Trophoblast cell (in vitro differentiated cells and primary cell): ENCODE results near the gene TNFSF18.

Experiments used
- DNase-seq, 2 donors: peaks; one replicate each; pipeline ENCODE4 v3.0.0-alpha.2; 2016
- H2AFZ ChIP-seq: 2 replicates; pipeline ENCODE4 v1.6.1; 2013; ENCODE audit warnings: low read length, moderate library complexity, mild to moderate bottlenecking; ENCODE audit not compliant: insufficient read depth, poor library complexity
- H2AK5ac ChIP-seq: 2 replicates; pipeline ENCODE4 v1.6.1; 2013; ENCODE audit warnings: mild to moderate bottlenecking, low read length
- H2BK120ac ChIP-seq: 2 replicates; pipeline ENCODE4 v1.6.1; 2013; ENCODE audit warnings: low read length, mild to moderate bottlenecking, moderate library complexity; ENCODE audit not compliant: insufficient read depth, poor library complexity
- H2BK12ac ChIP-seq: 2 replicates; pipeline ENCODE4 v1.6.1; 2013; ENCODE audit warnings: mild to moderate bottlenecking, low read length, moderate library complexity
- H2BK5ac ChIP-seq: 2 replicates; pipeline ENCODE4 v1.6.1; 2013; ENCODE audit warnings: low read length, low read depth, moderate library complexity, mild to moderate bottlenecking; ENCODE audit not compliant: poor library complexity
- H3K14ac ChIP-seq: 2 replicates; pipeline ENCODE4 v1.6.1; 2013; ENCODE audit warnings: mild to moderate bottlenecking, low read length
- H3K18ac ChIP-seq: 2 replicates; pipeline ENCODE4 v1.6.1; 2013; ENCODE audit warnings: mild to moderate bottlenecking, low read length
- H3K23ac ChIP-seq: 2 replicates; pipeline ENCODE4 v1.6.1; 2013; ENCODE audit warnings: low read length
- H3K27ac ChIP-seq: 2 replicates; pipeline ENCODE4 v1.5.1; 2013; ENCODE audit warnings: low read depth, mild to moderate bottlenecking, inconsistent platforms, low read length, moderate library complexity
- H3K27me3 ChIP-seq: 2 replicates; pipeline ENCODE4 v1.6.1; 2013; ENCODE audit warnings: inconsistent platforms, mild to moderate bottlenecking, low read length, moderate library complexity; ENCODE audit not compliant: insufficient read depth
- H3K36me3 ChIP-seq, 2 experiments: 1 replicate in 1 of 2; 2 replicates in 1 of 2; pipeline ENCODE4 v1.6.1; 2013; ENCODE audit warnings: low read length in 2 of 2, mild to moderate bottlenecking in 2 of 2, moderate library complexity in 1 of 2; ENCODE audit not compliant: insufficient read depth in 2 of 2, control insufficient read depth in 1 of 2
- H3K4ac ChIP-seq: 2 replicates; pipeline ENCODE4 v1.6.1; 2013; ENCODE audit warnings: low read depth, mild to moderate bottlenecking, low read length, moderate library complexity
- H3K4me1 ChIP-seq, 2 experiments: 1 replicate in 1 of 2; 2 replicates in 1 of 2; pipeline ENCODE4 v1.6.1; 2013; ENCODE audit warnings: low read length in 2 of 2, mild to moderate bottlenecking in 2 of 2, moderate library complexity in 1 of 2; ENCODE audit not compliant: insufficient read depth in 2 of 2, control insufficient read depth in 1 of 2
- H3K4me2 ChIP-seq: 2 replicates; pipeline ENCODE4 v1.6.1; 2013; ENCODE audit warnings: inconsistent platforms, mild to moderate bottlenecking, low read length, moderate library complexity
- H3K4me3 ChIP-seq: 2 replicates; pipeline ENCODE4 v1.5.1; 2013; ENCODE audit warnings: mild to moderate bottlenecking, low read depth, low read length, inconsistent platforms
- H3K79me1 ChIP-seq: one replicate; pipeline ENCODE4 v1.6.1; 2013; ENCODE audit warnings: low read length
- H3K79me2 ChIP-seq: 2 replicates; pipeline ENCODE4 v1.6.1; 2013; ENCODE audit warnings: low read length, mild to moderate bottlenecking; ENCODE audit not compliant: control insufficient read depth, insufficient read depth, poor library complexity
- H3K9ac ChIP-seq: 2 replicates; pipeline ENCODE4 v1.6.1; 2013; ENCODE audit warnings: mild to moderate bottlenecking, low read length
- H3K9me3 ChIP-seq: 2 replicates; pipeline ENCODE4 v1.6.1; 2013; ENCODE audit warnings: low read depth, mild to moderate bottlenecking, control low read depth, inconsistent platforms, low read length; ENCODE audit not compliant: insufficient read depth
- H4K12ac ChIP-seq: 2 replicates; pipeline ENCODE4 v1.6.1; 2013; ENCODE audit warnings: low read depth, mild to moderate bottlenecking, low read length, moderate library complexity
- H4K8ac ChIP-seq: 2 replicates; pipeline ENCODE4 v1.6.1; 2013; ENCODE audit warnings: low read depth, mild to moderate bottlenecking, low read length, moderate library complexity
- H4K91ac ChIP-seq: one replicate; pipeline ENCODE4 v1.6.1; 2013; ENCODE audit warnings: low read depth, mild to moderate bottlenecking, low read length, moderate library complexity
- WGBS: extraction: QIAGEN DNeasy Blood & Tissue Kit; methylation state at CpG from one replicate; pipeline ENCODE4 v1.1.7; 2013; ENCODE audit warnings: missing lambda C conversion rate; ENCODE audit not compliant: insufficient read length, insufficient coverage; ENCODE audit errors: extremely low coverage; 5-methylcytosine and 5-hydroxymethylcytosine counted together

Gene TNFSF18

DNA sequence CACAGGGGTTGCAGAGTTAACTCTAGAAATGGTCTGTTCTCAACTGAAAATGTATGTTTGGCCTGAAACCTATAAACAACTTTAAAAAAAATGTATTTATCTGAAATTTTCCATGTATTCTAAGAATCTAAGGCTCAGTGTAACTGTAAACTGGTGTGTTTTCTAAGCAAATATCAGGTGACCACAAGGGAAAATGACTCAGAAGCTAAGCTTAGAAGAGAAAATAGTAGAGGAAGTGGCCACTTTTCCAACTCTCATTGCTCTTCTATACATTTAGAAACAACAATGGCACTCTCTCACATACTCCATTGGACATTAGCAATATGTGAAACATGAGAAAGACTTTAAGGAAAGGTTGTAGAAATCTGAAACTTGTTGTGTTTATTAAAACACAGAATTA is 7.5 kb downstream of the TNFSF18 start:
- H3K79me2 ChIP-seq: no peaks in the 10 kb centered on the region
- H2AK5ac ChIP-seq: no peak overlapping the region
- no peak overlapping the region for H3K4ac ChIP-seq
- H3K4me3 ChIP-seq: no peak overlapping the region
- no peaks in the 10 kb centered on the region for H3K36me3 ChIP-seq
- H3K27ac ChIP-seq: no peak overlapping the region
- H3K4me2 ChIP-seq: no peak overlapping the region
- H4K8ac ChIP-seq: no peak overlapping the region
- no peaks in the 10 kb centered on the region for H3K4me1 ChIP-seq
- peak in 1 of 2 donors; percentile 21 for DNase-seq
- H2AFZ ChIP-seq: no peak overlapping the region
- H2BK12ac ChIP-seq: no peak overlapping the region
- H3K9ac ChIP-seq: no peak overlapping the region
- no peaks in the 10 kb centered on the region for H3K9me3 ChIP-seq
- no peak overlapping the region for H3K18ac ChIP-seq
- no peak overlapping the region for H3K23ac ChIP-seq
- no peak overlapping the region for H4K12ac ChIP-seq
- H3K27me3 ChIP-seq: no peaks in the 10 kb centered on the region
- no peak overlapping the region for H2BK120ac ChIP-seq
- no peak overlapping the region for H2BK5ac ChIP-seq
- no peak overlapping the region for H4K91ac ChIP-seq
- no peaks in the 10 kb centered on the region for H3K79me1 ChIP-seq
- H3K14ac ChIP-seq: no peak overlapping the region

DNA sequence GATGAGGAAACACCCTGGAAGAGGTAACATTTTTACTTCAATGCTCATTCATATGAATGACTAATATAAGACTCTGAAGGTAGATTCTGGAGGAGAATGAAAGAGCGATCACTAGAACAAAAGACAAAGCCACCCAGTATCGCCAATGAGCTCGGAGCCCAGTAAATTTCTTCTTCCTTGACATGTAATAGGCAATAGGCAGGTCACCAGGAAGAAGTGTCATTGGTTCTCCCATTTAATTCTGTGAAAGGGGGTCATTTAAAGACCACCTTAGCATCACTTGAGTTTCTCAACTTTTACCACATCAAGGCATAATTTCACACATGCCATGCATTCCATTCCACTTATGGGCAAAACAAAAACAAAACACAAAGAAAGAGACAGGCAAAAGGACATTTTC is 7.9 kb downstream of the TNFSF18 start:
- H2BK120ac ChIP-seq: no peak overlapping the region
- DNase-seq: peak; percentile 3 to 55
- no CpG with 5 or more reads among the region's 3 CpGs for WGBS
- no peaks in the 10 kb centered on the region for H3K79me2 ChIP-seq
- no peak overlapping the region for H2AFZ ChIP-seq
- no peak overlapping the region for H3K4me3 ChIP-seq
- H3K79me1 ChIP-seq: no peaks in the 10 kb centered on the region
- H2BK12ac ChIP-seq: no peak overlapping the region
- H3K4me2 ChIP-seq: no peak overlapping the region
- no peak overlapping the region for H4K91ac ChIP-seq
- no peaks in the 10 kb centered on the region for H3K27me3 ChIP-seq
- no peaks in the 10 kb centered on the region for H3K4me1 ChIP-seq
- no peak overlapping the region for H3K18ac ChIP-seq
- H3K9me3 ChIP-seq: no peaks in the 10 kb centered on the region
- no peaks in the 10 kb centered on the region for H3K36me3 ChIP-seq
- no peak overlapping the region for H2BK5ac ChIP-seq
- H3K14ac ChIP-seq: no peak overlapping the region
- H4K8ac ChIP-seq: no peak overlapping the region
- H2AK5ac ChIP-seq: no peak overlapping the region
- no peak overlapping the region for H3K23ac ChIP-seq
- no peak overlapping the region for H3K4ac ChIP-seq
- no peak overlapping the region for H3K9ac ChIP-seq
- H4K12ac ChIP-seq: no peak overlapping the region
- H3K27ac ChIP-seq: no peak overlapping the region

DNA sequence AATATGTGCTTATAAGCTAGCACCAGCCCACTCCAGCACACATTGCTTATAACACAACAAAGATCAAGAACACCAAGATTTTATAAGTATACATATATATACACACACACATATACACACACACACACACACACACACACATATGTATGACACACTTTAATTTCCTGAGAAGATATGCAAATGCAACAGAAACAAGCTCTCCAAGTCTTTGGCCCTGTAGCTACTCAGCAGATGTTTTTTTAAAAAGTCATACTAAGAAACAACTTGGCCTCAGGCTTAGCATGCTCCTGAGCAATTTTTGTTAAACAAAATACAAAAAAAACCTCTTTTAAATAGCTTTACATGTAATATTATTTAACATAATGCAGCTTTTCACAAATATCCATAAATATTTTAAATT is 11.1 kb downstream of the TNFSF18 start:
- Histone ChIP-seq H2AFZ (no peak overlapping the region), H3K27me3 (no peaks in the 10 kb centered on the region), H3K79me1 (no peaks in the 10 kb centered on the region), H3K9ac (no peak overlapping the region), H3K14ac (no peak overlapping the region), H3K9me3 (no peaks in the 10 kb centered on the region), H2AK5ac (no peak overlapping the region), H4K91ac (no peak overlapping the region), H2BK5ac (no peak overlapping the region), H3K18ac (no peak overlapping the region), H3K4me2 (no peak overlapping the region), H3K27ac (no peak overlapping the region), H3K4ac (no peak overlapping the region), H3K23ac (no peak overlapping the region), H3K4me3 (no peak overlapping the region), H3K79me2 (no peaks in the 10 kb centered on the region), H3K4me1 (no peaks in the 10 kb centered on the region), H4K12ac (no peak overlapping the region), H2BK12ac (no peak overlapping the region), H4K8ac (no peak overlapping the region), H2BK120ac (no peak overlapping the region), H3K36me3 (no peaks in the 10 kb centered on the region)
- peak; percentile 10 to 68 for DNase-seq

- Histone ChIP-seq H4K12ac (no peak overlapping the region), H3K79me1 (no peaks in the 10 kb centered on the region), H3K9me3 (no peaks in the 10 kb centered on the region), H2BK5ac (no peak overlapping the region), H4K8ac (no peak overlapping the region), H3K4me2 (no peak overlapping the region), H2BK120ac (no peak overlapping the region), H3K27ac (no peak overlapping the region), H2AK5ac (no peak overlapping the region), H3K36me3 (no peaks in the 10 kb centered on the region), H3K14ac (no peak overlapping the region), H3K4me3 (no peak overlapping the region), H3K4ac (no peak overlapping the region), H3K18ac (no peak overlapping the region), H3K9ac (no peak overlapping the region), H2AFZ (no peak overlapping the region), H4K91ac (no peak overlapping the region), H3K4me1 (no peaks in the 10 kb centered on the region), H3K27me3 (no peaks in the 10 kb centered on the region), H3K79me2 (no peaks in the 10 kb centered on the region), H2BK12ac (no peak overlapping the region), H3K23ac (no peak overlapping the region)
- WGBS: no CpG with 5 or more reads among the region's 2 CpGs
- DNase-seq: peak; percentile 37 to 84
Measured at GRCh38 chr1:173038875-173039554, 11.7 kb downstream of the TNFSF18 start.
